ENCODE data around the gene SFT2D1.
A peak's percentile ranks its signal among the peaks of the same experiment; 100 is the strongest.

SFT2D1 gene

DNA sequence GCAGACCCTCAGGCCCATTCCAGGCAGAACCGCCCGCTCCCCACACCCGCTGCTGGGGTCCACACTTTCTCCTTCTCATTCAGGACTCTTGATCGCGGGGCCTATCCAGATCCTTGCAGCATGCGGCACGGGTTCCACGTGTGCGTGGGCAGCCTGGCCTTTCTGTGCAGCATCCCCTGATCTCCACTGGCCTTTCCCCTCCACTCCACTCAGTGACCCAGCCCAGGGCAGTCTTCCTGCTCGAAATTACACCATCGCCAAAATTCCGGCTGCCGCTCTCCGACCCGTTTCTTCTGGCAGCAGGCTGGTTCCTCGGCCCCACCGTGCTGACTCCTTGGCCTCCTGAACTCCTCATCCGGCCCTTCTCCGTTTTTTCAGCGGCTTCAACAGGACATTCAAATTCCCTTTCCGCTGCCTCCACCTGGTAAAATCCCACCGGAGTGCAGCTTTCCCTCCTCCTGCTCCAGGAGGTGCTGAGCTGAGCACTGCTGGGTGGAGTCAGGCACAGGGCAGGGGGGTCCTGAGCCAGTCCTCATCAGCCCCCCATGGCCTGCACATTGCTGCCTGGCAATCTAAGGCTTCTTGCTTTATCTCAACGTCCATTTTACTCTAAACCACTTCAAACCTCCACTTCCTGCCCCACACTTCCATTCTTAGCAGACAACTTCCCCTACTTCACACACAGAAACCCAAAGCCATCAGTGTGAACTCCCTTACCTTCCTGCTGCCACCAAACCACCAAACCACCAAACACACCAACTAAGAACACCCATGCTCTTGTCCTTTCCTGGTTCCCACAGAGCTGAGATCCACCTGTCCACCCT lies 9.0 kb downstream of the SFT2D1 start:
- DNase-seq: peak in 2 of 5 donors; percentile 16 to 81

- no peak for DNase-seq
Observed at GRCh38 chr6:166331503-166332415, 10.6 kb downstream of the SFT2D1 start.

GRCh38 chr6:166330612-166331011 lies 11.7 kb downstream of the SFT2D1 start:
- no peak for DNase-seq

GRCh38 chr6:166325383-166326042 lies 16.8 kb downstream of the SFT2D1 start:
- DNase-seq: no peak

DNA sequence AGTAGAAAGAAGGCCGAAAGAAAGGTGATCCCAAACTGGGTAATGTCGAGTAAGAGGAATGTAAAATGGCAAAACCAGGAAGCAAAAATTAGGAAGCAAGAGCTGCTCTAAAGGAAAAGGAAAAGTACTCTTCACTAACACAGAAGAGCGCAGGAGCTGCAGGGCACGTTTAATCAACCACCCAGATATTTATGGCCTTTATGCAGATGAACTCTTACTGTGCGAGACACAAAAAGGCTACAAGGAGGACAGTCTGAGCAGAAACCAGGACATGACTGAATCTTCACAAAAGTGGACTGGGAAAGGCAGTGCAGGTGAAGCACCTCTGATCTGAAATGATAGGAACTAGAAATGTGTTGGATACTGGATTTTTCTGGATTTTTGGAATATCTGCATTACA lies 18.9 kb downstream of the SFT2D1 start:
- no peak for DNase-seq

GRCh38 chr6:166318649-166319600 lies 23.4 kb downstream of the SFT2D1 start:
- no peak for DNase-seq

DNA sequence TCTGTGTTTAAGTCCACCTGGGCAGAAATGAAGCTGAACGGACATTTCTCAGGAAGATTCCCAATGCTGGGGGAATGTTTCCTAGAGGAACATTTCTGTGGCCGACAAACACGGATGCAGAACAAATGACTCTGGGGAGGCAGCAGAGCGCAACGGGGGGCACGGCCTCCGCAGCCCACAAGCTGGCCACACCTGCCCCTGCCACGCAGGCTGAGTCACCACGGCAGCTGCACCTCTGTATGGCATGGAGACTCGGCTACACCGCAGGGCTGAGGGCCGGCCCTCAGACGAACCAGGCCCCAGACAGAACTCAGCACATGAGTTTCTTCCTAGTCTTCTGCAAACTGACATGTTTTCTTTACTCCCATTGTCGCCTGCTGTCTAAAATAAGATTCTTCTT lies 24.1 kb downstream of the SFT2D1 start:
- DNase-seq: no peak

GRCh38 chr6:166317261-166318212 lies 24.8 kb downstream of the SFT2D1 start:
- DNase-seq: no peak

DNA sequence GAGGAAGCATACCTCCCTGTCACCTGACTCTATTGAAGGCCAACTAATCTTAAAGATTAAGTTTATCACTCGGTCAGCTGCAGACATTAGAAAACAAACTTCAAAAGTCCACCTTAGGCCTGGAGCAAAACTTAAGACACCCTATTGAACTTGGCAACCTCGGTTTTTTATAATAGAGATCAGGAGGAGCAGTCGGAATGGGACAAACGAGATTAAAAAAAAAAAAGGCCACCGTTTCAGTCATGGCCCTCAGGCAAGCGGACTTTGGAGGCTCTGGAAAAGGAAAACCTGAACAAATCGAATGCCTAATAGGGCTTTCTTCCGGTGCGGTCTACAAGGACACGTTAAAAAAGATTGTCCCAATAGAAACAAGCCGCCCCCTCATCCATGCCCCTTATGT lies 26.9 kb downstream of the SFT2D1 start:
- no peak for DNase-seq

- DNase-seq: no peak
Observed at GRCh38 chr6:166314454-166314853, 27.9 kb downstream of the SFT2D1 start.

DNA sequence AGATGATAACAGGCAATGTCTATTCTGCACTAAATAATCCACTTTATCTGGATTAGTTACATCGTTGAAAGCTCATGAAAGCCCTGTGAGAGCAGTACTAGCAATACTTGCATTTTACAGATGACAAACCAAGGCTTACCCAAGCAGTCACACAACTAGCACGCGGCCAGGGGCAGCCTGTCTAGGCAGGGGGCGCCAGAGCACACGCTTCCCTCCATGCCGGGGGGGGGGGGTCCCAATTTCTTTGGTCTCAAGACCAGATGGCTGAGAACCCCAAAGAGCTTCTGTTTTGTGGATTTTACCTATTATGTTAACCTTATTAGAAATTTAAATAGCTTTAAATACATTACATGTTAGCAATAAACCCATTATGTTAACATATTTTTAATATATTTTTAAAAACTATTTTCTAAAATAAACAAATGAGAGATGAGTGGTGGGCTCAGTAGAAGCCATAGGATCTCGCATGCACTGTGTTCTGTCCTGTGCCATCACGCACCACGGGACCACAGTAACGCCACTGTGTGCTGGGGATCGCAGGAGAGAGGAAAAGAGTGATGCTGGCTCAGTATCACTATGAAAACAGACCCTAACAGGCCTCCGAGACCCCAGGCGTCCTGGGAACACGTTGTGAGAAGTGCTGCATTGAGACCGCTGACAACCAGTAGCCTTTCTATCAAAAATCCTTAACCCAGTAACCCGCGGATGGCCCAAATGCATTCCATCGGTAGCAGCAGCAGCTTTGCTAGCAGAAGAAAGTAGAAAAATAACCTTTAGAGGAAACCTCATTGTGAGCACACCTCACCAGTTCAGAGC lies 28.9 kb downstream of the SFT2D1 start:
- peak in 3 of 5 donors; percentile 8 to 46 (median 31) for DNase-seq

DNA sequence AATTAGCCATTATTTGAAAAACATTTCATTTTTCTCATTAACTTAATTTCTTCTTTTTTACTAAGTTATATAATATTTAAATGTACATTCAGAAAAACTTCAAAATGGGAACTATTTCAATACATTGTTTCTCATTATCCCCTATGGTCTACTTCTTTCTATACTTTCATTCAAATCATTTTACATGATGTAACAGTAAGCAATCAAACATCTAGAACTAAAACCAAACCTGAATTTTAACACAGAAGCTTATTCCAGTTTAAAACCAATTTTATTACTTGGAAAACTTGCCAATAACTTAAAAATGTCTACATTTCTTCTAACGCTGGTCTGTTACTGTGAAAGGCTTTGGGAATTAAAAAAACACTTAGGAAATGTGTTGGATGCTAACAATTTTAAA lies 29.5 kb downstream of the SFT2D1 start:
- DNase-seq: no peak

GRCh38 chr6:166310634-166311033 lies 31.7 kb downstream of the SFT2D1 start:
- DNase-seq: no peak

- no peak for DNase-seq
Observed at GRCh38 chr6:166309977-166310376, 32.4 kb downstream of the SFT2D1 start.

- no peak for DNase-seq
Observed at GRCh38 chr6:166308769-166309589, 33.4 kb downstream of the SFT2D1 start.

GRCh38 chr6:166308033-166308768 lies 34.1 kb downstream of the SFT2D1 start, which contains the start of gene PRR18:
Gene PRR18 (minus strand): TSS chr6:166308392. CDS start chr6:166308142, 250 bp downstream.
- no peak for DNase-seq

DNA sequence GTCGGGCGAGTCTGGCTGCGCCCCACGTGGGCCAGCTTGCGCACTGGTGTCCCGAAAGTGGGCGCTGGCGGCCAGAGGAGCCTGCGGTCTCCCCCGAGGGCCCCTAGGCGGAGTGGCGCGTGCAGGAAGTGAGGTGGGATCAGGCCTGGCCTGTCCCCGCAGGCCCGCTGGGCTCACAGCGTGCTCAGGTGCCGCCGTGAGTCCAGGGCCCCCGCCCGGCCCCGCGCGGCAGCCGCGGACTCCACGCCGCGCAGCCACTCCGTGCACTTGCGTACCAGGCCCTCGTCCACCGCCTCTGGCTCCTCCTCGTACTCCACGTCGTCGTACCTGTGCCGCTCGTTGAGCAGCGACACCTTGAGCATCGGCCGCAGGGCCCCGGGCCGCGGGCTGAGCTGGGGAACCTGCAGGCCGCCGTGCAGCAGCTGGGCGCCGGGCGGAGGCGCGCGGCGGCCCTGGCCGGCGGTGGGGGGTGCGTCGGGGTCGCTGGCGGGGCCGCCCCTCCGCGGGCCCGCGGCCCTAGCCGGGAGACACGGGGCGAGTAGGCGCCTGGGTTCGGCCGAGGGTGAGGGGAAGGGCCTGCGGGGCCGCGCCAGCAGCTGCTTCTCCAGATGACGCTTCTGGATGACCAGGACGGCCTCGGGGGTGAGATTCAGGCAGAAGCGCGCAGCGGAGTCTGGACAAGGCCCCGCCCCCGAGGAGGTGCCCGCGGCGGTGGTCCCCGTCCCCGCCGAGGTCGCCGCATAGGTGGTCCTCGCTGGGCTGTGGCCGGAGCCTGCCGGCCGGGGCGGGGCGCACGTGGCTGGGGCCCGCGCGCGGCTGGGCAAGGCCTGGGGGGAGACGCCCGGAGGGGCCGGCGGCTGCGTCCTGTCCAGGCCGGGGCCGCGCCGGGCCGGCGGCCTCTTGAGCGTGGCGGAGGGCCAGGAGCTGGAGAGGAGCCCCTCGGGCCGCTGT lies 35.0 kb downstream of the SFT2D1 start:
- peak in 1 of 5 donors; percentile 11 for DNase-seq

All from T-helper 1 cell (primary cell).